Kidney epithelial cell (primary cell): ENCODE measurements around the gene TRMT112. TPM values are rescaled to one million over a fixed set of nuclear protein-coding genes. Genes with fewer than 3 reads are reported as not detected.
A peak's percentile ranks its signal among the peaks of the same experiment; 100 is the strongest.

Experiments used
- DNase-seq: peaks from one replicate; pipeline ENCODE4 v3.0.0-alpha.2; 2010; ENCODE audit warnings: low read depth
- H3K27me3 ChIP-seq: 2 replicates; pipeline ENCODE4 v1.6.0; 2011; ENCODE audit warnings: low read length; ENCODE audit not compliant: control insufficient read depth, insufficient read depth
- H3K36me3 ChIP-seq: 2 replicates; pipeline ENCODE4 v1.5.1; 2011; ENCODE audit warnings: low read length; ENCODE audit not compliant: control insufficient read depth, insufficient read depth
- H3K4me3 ChIP-seq: 2 replicates; pipeline ENCODE4 v1.5.1; 2011; ENCODE audit warnings: low read depth, mild to moderate bottlenecking, control low read depth, low read length
- CTCF ChIP-seq: IDR thresholded peaks from 2 replicates; pipeline ENCODE4 v1.5.1; 2011; ENCODE audit warnings: mild to moderate bottlenecking, moderate library complexity, low read length, control low read depth, inconsistent platforms; ENCODE audit not compliant: insufficient read depth, poor library complexity, severe bottlenecking
- total RNA-seq: library from RNA; depleted of rRNA; stranded (reverse); fragments of >200 nt; gene quantifications from 2 replicates; pipeline ENCODE4 v1.2.3, GENCODE V29; 2015

TRMT112 gene
- total RNA-seq, 1 donor from 2014 or later, result 366 TPM

DNA sequence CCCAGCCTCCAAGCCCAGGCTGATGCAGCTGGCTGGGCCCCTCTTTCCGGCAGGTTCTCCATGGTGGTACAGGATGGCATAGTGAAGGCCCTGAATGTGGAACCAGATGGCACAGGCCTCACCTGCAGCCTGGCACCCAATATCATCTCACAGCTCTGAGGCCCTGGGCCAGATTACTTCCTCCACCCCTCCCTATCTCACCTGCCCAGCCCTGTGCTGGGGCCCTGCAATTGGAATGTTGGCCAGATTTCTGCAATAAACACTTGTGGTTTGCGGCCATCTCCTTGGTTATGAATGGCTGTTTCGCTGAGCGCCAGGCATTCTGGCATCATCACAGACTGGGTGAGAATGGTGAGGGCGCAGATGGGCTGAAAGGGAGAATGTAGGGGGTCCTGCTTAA, 4.2 kb upstream of the TRMT112 start:
- Histone ChIP-seq H3K36me3 (peaks cover 3% of the 10 kb centered on the region), H3K4me3 (no peak overlapping the region), H3K27me3 (no peaks in the 10 kb centered on the region)
- no peak for DNase-seq
- no peak for TF ChIP-seq CTCF

DNA sequence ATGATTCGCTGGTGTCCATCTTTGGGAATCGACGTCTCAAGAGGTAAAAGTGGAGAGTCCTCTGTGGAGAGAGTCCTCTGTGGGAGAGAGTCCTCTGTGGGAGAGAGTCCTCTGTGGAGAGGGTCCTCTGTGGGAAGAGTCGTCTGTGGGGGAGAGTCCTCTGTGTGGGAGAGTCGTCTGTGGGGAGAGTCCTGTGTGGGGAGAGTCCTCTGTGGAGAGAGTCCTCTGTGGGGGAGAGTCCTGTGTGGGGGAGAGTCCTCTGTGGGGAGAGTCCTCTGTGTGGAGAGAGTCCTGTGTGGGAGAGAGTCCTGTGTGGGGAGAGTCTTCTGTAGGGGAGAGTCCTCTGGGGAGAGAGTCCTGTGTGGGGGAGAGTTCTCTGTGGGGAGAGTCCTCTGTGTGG, 3.7 kb upstream of the TRMT112 start:
- peaks cover 6% of the 10 kb centered on the region for H3K36me3 ChIP-seq
- no peak overlapping the region for H3K4me3 ChIP-seq
- no peaks in the 10 kb centered on the region for H3K27me3 ChIP-seq
- DNase-seq, result no peak
- no peak for TF ChIP-seq CTCF

- Histone ChIP-seq H3K4me3 (no peak overlapping the region), H3K36me3 (peaks cover 6% of the 10 kb centered on the region), H3K27me3 (no peaks in the 10 kb centered on the region)
- no peak for DNase-seq
- no peak for TF ChIP-seq CTCF
Measured at GRCh38 chr11:64320556-64320955, 3.2 kb upstream of the TRMT112 start.

GRCh38 chr11:64318766-64319761, 1.7 kb upstream of the TRMT112 start:
- Histone ChIP-seq H3K36me3 (peaks cover 7% of the 10 kb centered on the region), H3K4me3 (peak overlapping the region; percentile 71), H3K27me3 (no peaks in the 10 kb centered on the region)
- no peak for DNase-seq
- no peak for TF ChIP-seq CTCF

DNA sequence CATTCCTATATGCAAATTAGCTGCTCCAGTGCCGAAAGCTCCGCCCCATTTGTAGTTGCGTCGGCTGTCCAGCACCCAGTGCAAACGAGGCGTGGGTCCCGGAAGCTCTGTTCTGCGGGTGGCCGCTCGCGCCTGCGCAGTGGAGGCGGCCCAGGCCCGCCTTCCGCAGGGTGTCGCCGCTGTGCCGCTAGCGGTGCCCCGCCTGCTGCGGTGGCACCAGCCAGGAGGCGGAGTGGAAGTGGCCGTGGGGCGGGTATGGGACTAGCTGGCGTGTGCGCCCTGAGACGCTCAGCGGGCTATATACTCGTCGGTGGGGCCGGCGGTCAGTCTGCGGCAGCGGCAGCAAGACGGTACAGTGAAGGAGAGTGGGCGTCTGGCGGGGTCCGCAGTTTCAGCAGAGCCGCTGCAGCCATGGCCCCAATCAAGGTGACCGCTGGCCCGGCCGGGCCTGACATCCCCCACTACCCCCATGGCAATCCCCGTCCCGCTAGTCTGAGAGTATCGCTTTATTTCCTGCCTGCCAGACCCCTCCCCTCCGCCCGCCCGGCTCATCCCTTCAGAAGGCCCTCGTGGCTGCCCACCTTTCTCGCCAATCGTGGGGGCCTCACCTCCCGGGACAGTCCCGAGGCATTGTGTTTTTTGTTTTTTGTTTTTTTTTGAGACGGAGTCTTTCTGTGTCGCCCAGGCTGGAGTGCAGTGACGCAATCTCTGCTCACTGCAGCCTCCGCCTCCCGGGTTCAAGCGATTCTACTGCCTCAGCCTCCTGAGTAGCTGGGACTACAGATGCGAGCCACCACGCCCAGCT, 804 bp upstream of the TRMT112 start, which contains the start of gene PRDX5:
TSS of gene PRDX5 (plus strand) at position 161 of the 805 bp plus-strand sequence. CDS start at position 256, 95 bp downstream.
- Histone ChIP-seq H3K36me3 (peaks cover 7% of the 10 kb centered on the region), H3K27me3 (no peaks in the 10 kb centered on the region), H3K4me3 (peak within 1 kb of the TSS; percentile 71)
- peak; percentile 83 for DNase-seq
- TF ChIP-seq CTCF, result no peak
